HG03045 (cell line): ENCODE results near the gene POMP.
A peak's percentile ranks its signal among the peaks of the same experiment; 100 is the strongest.

ENCODE experiments used
- ATAC-seq: cut with Tn5 transposase; IDR thresholded peaks from one replicate; pipeline ENCODE4 v1.9.1; 2021; ENCODE audit warnings: mild to moderate bottlenecking, moderate library complexity; ENCODE audit not compliant: unreplicated experiment

Gene POMP, protein sequence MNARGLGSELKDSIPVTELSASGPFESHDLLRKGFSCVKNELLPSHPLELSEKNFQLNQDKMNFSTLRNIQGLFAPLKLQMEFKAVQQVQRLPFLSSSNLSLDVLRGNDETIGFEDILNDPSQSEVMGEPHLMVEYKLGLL

DNA sequence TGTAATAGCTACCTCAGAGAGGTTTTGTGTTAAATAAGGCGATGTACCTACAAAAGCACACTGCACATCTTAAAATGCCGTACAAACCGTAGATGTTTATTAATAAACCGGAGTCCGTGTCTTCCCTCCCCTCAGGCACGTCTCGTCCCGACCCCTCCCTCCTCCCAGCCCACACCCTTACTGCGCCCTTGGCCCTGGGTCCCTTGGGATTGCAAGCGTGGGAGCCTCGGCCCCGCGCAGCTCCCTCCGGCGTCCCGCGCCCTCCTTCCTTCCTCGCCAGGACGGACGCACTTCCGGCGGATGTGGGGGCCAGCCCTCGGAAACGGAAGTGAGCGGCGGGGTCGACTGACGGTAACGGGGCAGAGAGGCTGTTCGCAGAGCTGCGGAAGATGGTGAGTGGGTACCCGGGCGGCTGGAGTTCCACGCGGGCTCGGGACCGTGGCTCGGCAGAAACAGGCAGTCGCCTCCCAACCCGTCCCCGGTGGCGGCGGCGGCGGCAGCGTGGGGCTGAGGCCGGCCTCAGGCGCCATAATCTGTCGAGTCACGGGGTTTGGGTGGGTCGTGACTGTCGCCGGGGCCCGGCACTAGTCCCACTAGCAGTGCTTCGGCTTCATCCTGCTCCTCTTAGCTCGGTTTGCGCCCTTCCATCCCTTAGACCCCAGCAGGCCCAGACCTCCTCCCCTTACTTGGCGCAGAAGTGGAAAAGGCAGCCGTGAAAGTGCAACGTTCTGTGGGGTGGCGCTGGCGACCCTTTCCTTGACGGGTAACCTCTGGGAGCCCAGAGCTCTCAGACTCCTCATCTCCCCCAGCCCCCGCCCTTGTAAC, at the start of gene POMP:
POMP (plus strand) TSS at position 335 of the 825 bp plus-strand sequence; CDS start at position 390, 55 bp downstream.
- peak; percentile 94 for ATAC-seq

DNA sequence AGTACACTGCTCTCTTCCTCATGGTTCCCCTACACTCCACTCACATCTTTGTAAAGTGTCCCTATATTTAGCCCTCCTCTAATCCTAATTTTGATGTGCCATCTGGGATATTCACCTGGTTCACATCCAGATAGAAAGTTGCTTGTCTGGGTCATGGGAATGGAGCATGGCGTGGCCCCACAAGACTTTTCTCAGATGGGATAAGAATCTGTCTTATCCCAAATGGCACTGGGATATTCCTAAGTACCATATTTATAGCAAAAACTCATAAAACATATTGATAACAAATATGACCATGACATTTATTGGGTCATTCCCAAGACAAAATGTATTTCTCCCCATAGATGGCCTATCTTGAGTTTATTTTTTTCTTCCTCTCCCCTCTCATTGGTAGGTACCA, 49.5 kb upstream of the POMP start:
- no peak for ATAC-seq

DNA sequence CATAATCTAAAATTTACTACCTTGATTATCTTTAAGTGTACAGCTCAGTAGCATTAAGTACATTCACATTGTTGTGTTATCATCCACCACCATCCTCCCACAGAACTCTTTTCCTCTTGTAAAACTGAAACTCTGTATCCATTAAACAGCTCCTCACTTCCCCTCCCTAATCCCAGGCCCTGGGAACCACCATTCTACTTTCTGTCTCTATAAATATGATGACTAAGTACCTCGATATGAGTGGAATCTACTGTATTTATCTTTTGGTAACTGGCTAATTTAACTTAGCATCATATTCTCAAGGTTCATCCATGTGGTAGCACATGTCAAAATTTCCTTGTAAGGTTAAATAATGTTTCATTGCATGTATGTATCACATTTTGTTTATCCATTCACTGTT, 49.0 kb upstream of the POMP start:
- no peak for ATAC-seq

DNA sequence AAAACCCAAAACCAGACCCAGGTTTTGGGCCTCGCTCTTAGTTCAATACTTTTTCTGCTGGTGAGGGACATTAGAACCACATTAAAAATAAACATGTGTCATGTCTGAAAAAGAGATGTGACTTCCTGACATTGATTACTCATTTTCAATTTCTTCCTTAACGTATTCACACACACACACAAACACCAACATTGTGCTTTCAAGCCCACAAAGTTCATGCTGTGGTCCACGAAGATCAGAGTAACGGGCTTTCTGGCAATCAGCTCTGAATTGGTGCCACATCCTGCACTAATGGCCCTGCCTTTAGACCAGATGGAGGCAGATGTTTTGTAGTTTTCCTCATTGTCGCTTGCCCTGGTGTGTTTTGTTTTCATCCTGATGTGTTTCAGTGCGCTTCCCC, 47.9 kb upstream of the POMP start:
- no peak for ATAC-seq

DNA sequence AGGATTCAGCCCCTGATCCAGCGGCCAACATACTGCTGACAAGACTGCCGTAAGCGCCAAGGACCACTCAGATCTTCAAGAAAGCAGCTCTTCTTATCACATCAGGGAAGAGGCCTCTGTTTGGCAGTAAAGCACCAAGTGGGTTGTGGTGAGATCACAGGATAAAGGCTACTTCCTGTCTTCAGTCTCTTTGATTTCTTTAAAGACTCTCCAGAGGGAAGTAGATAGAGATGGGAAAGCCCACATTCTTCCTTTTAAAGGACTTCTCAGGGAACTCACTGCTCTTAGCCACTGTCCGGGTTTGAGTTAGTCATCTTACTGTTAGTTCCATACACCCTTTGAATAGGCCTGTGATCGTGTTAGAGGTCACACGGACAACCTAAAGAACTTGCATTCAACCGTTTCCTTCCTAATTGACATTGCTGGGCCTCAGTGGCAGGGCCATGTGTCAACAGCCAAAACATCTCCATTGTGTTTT, 47.2 kb upstream of the POMP start:
- no peak for ATAC-seq

DNA sequence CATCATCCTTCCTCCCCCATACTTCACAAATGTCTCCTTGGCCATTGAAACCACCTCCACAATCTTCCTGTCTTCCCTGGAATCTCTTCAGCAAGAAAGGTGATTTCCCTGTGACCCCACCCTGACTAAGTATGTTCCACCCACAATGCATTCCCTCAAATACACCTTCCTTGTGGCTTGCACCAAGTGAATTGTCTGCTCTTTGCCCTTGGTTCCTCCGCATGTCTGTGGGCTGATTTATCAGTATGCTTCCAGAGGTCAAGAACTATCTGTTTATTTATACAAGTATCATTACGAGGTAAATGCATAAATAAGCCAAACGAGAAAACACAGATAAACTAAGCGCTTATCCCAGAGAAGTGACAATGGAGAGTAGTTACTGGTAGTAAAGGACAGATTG, 45.4 kb upstream of the POMP start:
- ATAC-seq: no peak

DNA sequence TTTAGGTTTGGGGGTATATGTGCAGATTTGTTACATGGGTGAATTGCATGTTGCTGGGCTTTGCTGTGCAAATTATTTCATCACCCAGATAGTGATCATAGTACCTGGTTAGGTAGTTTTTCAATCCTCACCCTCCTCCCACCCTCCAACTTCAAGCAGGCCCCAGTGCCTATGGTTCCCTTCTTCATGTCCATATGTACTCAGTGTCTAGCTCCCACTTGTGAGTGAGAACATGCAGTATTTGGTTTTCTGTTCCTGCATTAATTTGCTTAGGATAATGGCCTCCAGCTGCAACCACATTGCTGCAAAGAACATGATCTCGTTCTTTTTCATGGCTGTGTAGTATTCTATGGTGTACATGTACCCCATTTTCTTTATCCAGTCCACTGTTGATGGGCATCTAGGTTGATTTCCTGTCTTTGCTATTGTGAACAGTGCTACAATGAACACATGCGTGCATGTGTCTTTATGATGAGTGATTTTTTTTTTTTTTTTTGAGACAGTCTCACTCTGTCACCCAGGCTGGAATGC, 42.9 kb upstream of the POMP start:
- ATAC-seq: no peak

DNA sequence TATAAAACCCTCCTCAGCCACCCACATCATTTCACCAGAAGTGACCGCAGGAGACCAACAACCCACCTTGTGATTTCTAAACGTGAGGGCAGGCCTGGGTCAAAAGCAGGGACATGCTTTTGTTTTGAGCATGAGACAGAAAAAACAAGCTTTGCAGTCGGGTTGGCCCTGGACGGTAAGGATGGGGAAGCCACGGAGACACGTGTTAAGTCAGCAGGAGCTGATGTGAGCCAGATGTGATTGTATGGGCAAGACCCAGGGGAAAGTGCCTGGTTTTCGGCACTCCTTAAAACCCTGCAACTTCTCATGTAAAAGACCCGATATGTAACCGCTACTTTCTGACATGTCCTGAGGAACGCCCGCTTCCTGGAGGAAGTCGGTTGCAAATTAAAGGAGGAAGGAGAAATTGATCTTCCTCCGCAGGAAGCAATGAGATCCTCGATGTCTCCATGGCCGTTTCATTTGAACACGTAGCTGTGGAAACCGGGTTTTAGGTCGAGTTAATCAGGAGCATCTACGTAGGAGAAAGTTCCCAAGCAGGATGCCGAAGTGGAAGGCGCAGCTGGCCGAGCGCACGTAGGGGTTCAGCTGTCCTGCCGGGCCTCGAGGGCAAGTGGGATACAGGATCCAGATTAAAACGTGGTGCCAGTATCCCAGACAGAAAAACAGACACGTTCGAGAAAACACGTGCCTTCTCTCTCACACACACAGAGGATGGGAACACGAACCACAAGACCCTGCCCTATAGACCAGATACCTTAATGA, 40.5 kb upstream of the POMP start:
- no peak for ATAC-seq

DNA sequence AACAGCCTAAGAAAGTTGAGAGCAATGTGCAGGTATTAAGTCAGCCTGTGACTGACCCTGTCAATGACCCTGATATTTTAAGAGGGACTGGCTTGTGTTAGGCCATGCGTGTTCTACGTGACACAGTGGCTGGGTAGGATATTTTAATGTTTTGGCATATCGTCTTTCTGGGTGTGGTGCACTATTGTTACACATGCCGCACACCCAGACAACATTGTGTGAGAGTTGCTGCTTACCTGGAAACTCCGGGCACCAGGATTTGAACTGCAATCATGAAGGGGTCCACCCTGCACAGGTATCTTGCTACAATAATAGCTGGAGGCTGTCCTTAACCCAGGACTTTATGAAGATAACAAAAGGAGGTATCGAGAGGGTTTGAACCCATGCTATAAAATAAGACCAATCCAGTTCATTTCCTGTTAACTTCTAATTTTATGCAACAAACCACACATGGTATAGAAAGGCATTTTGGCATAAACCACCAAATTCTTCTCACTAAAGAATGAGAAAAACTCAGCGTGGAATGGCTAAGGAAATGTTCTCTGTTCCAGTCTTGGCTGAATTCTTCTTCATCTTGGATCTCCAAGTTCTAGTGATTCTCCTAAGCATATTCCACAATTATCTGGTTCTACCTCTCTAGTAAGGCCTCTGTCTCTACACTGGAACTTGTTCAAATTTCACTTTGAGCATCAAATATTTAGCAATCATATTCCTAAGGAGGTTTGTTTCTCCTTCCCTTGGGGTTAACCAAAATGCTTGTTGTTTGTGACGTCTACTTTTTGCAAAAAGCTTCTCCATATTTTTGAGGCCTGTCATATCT, 38.7 kb upstream of the POMP start:
- ATAC-seq: no peak

DNA sequence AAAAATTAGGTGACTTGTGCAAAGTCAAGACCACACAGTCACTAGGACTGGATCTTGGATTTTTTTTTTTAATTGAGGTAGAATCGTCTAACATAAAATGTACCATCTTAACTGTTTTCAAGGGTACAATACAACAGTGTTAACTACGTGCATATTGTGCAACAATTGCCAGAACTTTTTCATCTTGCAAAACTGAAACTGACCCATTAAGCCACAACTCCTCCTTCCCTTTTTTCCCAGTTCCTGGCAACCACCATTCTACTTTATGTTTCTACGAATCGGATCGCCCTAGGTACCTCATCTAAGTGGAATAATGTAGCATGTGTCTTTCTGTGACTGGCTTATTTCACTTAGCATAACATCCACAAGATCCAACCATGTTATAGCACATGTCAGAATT, 37.5 kb upstream of the POMP start:
- no peak for ATAC-seq

DNA sequence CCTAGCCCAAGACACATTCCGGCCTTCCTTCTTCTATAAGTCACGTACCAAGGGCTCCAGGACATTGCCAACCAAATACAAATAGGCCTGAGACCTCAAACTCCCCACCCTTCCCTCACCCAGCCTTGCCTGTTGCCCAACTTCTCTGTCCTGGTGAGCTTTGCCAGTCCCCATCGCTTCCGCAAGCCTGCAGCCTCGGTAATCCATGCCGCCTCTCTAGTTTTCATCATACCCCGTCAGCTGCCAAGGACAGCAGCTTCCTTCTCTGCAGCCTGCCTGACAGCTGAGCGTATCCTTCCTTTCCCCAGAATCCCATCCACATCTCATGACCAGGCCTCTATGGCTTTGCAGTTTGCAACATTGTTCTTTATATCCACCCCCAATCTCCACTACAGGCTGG, 36.6 kb upstream of the POMP start:
- no peak for ATAC-seq

DNA sequence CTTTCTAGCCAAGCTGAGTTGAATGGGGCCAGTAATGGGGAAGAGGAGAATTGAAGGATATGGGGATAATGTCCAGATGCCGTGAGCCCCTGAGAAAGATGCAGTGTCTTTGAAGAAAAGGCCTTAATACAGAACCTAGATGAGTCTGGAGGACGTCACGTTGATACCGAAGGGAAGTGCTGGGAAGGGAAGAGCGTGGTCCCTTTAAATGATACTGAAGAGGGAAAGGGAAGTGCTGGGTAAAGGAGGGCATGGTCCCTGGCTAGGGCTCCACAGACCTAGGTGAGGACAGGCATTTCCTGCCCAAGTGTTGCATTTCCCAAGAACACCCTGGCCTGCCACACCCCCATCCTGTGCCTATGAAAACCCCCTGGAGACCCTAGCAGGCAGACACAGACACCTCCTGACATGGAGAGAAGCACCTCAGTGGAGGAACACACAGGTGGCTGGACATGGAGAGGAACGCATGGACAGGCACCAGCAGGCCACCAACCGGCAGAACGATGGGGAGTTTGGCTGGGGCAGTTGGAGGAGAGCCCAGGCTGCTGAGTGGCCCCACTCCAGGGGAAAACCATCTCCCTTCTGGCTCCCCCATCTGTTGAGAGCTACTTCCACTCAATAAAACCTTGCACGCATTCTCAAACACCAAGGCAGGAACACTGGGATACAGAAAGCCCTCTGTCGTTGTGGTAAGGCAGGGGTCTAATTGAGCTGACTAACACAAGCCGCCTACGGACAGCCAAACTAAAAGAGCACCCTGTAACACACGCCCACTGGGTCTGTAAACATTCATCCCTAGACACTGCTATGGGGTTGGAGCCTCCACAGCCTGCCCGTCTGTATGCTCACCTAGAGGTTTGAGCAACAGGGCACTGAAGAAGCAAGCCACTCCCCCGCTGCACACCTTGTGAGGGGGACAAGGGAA, 34.9 kb upstream of the POMP start:
- ATAC-seq: no peak

DNA sequence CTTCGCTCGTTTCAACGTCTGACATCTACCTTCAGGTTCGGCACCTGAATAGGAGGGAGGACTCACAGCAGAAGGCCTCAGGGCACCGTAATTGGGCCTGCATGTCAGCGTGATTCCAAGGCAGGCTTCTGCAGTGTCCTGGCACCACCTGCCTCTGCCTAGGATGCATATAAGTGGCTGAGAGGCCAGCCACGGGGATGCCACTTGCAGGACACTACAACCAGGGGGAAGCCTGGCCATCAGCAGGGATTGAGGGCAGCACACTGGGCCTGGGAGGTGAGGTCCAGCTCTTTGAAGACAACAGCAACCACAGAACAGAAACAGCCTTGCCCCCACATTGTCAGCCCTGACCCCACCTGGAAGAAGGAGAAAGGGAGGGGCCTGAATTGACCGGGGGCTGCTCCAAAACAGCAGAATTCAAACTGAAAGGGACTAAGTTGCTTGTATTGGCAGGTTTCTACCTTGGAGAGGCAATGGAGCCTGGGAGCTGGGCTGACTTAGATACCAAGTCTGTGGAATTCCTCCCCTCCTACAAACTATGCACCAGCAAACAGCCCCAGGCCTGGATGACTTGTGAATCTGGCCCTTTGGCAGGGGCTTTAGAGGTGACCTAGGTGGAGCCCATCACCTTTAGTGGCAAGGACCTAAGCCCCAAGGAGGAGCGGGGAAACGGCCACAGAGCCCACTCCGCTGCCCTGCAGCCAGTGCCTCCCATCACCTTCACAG, 34.1 kb upstream of the POMP start:
- ATAC-seq: no peak

DNA sequence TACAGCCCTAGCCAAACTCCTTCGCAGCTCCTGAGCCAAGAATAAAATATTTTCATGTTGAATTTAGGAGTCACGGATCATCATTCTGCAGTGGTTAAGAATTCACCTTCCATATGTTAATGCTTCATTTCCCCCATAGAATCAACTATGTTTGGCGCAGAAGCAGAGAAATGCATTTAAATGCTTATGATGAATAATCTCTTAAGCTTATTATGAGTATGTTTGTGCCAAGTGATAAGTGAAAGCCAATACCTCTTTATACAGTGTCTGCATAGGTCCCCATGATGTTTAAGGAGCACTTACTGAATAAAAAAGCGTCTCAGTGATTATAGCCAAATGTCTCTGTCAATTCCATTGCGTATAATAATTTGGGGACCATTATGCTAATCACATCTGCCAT, 32.7 kb upstream of the POMP start:
- ATAC-seq: no peak

DNA sequence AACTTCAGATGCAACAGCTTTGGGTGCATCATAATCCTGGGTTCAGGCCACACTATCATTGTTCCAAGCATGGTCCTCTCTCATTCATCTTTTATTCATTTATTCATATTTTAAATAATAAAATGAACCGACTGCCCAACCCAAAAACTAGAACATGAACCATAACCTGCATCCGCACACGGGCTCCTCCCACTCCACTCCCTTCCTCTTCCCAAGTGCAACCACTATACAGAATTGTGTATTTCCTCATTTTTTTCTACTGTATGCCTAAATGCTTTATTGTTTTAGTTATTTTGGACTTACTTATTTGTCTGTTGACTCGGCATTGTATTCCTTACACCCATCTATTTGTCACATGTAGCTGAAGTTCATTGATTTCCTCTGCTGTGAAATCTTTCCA, 30.7 kb upstream of the POMP start:
- no peak for ATAC-seq

DNA sequence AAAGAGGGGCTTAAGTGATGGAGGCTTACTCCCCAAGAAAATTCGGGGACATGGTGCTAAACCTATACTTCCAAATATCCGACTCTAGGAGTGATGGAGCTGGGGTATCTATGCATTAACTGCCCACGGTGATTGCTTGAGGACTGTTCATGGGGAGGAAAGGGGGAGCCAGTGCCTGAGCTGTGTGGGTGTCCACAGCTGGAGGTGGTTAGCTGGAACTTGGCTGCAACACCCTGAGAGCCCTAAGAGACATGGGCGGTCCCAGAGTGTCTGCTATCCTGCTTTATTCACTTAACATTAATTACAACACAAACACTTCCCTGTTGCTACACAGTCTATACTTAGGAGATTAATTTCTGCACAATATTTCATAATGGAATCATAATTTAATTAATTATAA, 28.1 kb upstream of the POMP start:
- no peak for ATAC-seq

DNA sequence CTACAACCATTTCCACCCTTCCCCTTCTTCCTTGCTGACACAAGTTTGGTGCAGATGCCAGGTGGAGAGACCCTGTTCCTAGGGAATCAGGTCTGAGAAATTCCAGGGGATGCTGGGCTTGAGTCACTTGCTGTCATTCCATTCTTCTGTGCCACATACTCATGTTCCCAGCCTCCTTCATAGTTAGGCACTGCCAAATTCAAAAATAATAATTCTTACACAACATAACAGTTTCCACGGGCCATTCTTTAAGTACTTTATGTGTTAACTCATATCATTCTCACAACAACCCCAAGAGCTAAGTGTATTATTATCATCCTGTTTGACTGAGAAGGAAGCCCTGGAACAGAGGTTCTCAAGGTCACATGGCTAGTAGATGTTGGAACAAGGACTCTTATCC, 27.1 kb upstream of the POMP start:
- ATAC-seq: no peak

DNA sequence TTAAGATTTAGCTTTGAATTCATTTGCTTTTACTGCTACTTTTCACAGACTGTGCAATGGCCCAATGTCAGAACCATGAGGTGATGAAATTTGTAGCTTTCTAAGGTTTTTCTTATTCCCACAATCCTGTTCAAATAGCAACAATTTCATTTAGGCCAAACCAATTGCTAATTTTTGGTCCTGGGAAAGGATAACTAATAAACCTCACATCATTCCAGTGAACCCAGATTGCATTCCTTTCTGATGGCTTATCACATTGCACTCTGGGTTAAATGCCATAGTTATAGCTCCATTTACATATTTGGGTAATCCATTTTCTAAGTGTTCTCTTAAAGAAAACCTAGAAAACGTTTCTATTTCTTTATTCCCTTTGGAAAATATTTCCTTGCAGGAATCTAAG, 22.9 kb upstream of the POMP start:
- no peak for ATAC-seq

DNA sequence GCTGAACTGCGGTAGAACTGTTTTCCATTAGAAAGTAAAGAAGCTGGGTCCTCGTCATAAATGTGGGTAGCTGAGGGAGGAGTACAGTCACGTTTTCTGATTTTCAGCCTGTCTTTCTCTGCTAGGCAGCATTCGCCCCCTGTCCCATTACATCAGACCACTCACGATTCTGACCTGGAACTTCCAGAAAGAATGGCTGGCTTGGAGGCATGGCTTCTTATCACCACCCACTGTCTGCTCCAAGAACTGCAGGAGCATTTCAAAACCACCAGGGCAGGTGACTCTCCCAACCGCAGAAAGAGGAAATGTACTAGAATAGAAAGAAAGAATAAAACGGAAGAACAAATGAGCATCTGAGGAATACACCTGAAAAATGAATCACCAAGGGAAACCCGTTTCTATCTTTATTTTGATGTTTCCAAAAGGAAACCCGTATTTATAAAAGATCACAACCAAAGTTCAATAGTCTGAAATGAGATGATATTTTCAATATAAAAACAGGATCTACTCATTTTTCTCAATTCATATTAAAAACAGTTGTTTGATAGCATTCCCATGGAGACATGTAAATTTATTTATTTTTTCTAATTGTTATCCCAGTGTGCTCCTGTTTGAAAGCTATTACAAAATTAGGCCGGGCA, 22.1 kb upstream of the POMP start:
- no peak for ATAC-seq
